H9 (cell line): ENCODE data around the gene EPB41L1. TPM values are rescaled to one million over a fixed set of nuclear protein-coding genes. Genes with fewer than 3 reads are reported as not detected.

Experiments used
- DNase-seq: peaks from one replicate; pipeline ENCODE4 v3.0.0-alpha.2; 2017
- H2AFZ ChIP-seq: one replicate; pipeline ENCODE4 v1.6.1; 2013; ENCODE audit warnings: mild to moderate bottlenecking, low read length, control low read depth, moderate library complexity
- H2AK5ac ChIP-seq: 2 replicates; pipeline ENCODE4 v1.6.1; 2013; ENCODE audit warnings: low read length, control low read depth, mixed read lengths; ENCODE audit not compliant: insufficient read length
- H2BK120ac ChIP-seq: one replicate; pipeline ENCODE4 v1.6.1; 2013; ENCODE audit warnings: low read depth, mild to moderate bottlenecking, low read length, control low read depth, inconsistent platforms; ENCODE audit not compliant: poor library complexity, severe bottlenecking
- H2BK12ac ChIP-seq: 2 replicates; pipeline ENCODE4 v1.6.1; 2013; ENCODE audit warnings: low read length, control low read depth, mixed read lengths, low read depth; ENCODE audit not compliant: insufficient read length
- H2BK15ac ChIP-seq: 2 replicates; pipeline ENCODE4 v1.6.1; 2013; ENCODE audit warnings: low read depth, low read length, control low read depth
- H2BK20ac ChIP-seq: one replicate; pipeline ENCODE4 v1.6.1; 2013; ENCODE audit warnings: low read depth, mild to moderate bottlenecking, low read length, control low read depth, inconsistent platforms; ENCODE audit not compliant: poor library complexity, severe bottlenecking
- H2BK5ac ChIP-seq: 2 replicates; pipeline ENCODE4 v1.6.1; 2013; ENCODE audit warnings: low read length, control low read depth, mixed read lengths; ENCODE audit not compliant: insufficient read length
- H3K14ac ChIP-seq: 2 replicates; pipeline ENCODE4 v1.6.1; 2013; ENCODE audit warnings: low read length, control low read depth; ENCODE audit not compliant: insufficient read depth
- H3K18ac ChIP-seq: 2 replicates; pipeline ENCODE4 v1.6.1; 2013; ENCODE audit warnings: low read depth, mild to moderate bottlenecking, mixed read lengths, low read length, control low read depth; ENCODE audit not compliant: insufficient read length
- H3K23ac ChIP-seq: 2 replicates; pipeline ENCODE4 v1.6.1; 2013; ENCODE audit warnings: low read length, control low read depth, mixed read lengths, low read depth; ENCODE audit not compliant: insufficient read length
- H3K23me2 ChIP-seq: 2 replicates; pipeline ENCODE4 v1.6.1; 2013; ENCODE audit warnings: low read depth, mild to moderate bottlenecking, mixed read lengths, low read length, control low read depth; ENCODE audit not compliant: insufficient read length, poor library complexity, severe bottlenecking
- H3K27ac ChIP-seq: 2 replicates; pipeline ENCODE4 v1.5.1; 2013; ENCODE audit warnings: low read length, control low read depth, mixed read lengths, low read depth; ENCODE audit not compliant: insufficient read length
- H3K27me3 ChIP-seq: 2 replicates; pipeline ENCODE4 v1.6.1; 2013; ENCODE audit warnings: low read length, control low read depth, inconsistent platforms; ENCODE audit not compliant: insufficient read depth
- H3K4ac ChIP-seq: 2 replicates; pipeline ENCODE4 v1.6.1; 2013; ENCODE audit warnings: low read depth, mild to moderate bottlenecking, control low read depth, inconsistent platforms, low read length, moderate library complexity
- H3K4me1 ChIP-seq: 2 replicates; pipeline ENCODE4 v1.6.1; 2013; ENCODE audit warnings: low read length, control low read depth, inconsistent platforms; ENCODE audit not compliant: insufficient read depth
- H3K4me2 ChIP-seq: 2 replicates; pipeline ENCODE4 v1.6.1; 2013; ENCODE audit warnings: low read length, control low read depth, mixed read lengths; ENCODE audit not compliant: insufficient read length, insufficient read depth
- H3K56ac ChIP-seq: 2 replicates; pipeline ENCODE4 v1.6.1; 2013; ENCODE audit warnings: low read depth, mild to moderate bottlenecking, mixed read lengths, low read length, control low read depth; ENCODE audit not compliant: insufficient read length
- H3K79me1 ChIP-seq: 2 replicates; pipeline ENCODE4 v1.6.1; 2013; ENCODE audit warnings: low read depth, mild to moderate bottlenecking, moderate library complexity, low read length, control low read depth, inconsistent platforms; ENCODE audit not compliant: insufficient read depth, poor library complexity, severe bottlenecking
- H3K79me2 ChIP-seq: 2 replicates; pipeline ENCODE4 v1.6.1; 2013; ENCODE audit warnings: low read length, control low read depth, inconsistent platforms; ENCODE audit not compliant: insufficient read depth
- H3K9ac ChIP-seq: 2 replicates; pipeline ENCODE4 v1.6.1; 2013; ENCODE audit warnings: low read length, control low read depth, mixed read lengths; ENCODE audit not compliant: insufficient read length; ENCODE audit errors: extremely low read depth
- H3K9me3 ChIP-seq: one replicate; pipeline ENCODE4 v1.6.1; 2013; ENCODE audit warnings: low read depth, low read length, inconsistent platforms; ENCODE audit not compliant: control insufficient read depth
- H3T11ph ChIP-seq: one replicate; pipeline ENCODE4 v1.6.1; 2013; ENCODE audit warnings: mild to moderate bottlenecking, low read length, control low read depth, inconsistent platforms
- H4K20me1 ChIP-seq: one replicate; pipeline ENCODE4 v1.6.1; 2013; ENCODE audit not compliant: control insufficient read depth, insufficient read length, insufficient read depth
- H4K5ac ChIP-seq: 2 replicates; pipeline ENCODE4 v1.6.1; 2013; ENCODE audit warnings: low read depth, mild to moderate bottlenecking, mixed read lengths, low read length, control low read depth; ENCODE audit not compliant: insufficient read length
- H4K8ac ChIP-seq: replicated peaks from 2 replicates; pipeline ENCODE4 v1.6.1; 2013; ENCODE audit warnings: low read length, control low read depth, mixed read lengths, low read depth; ENCODE audit not compliant: insufficient read length
- H4K91ac ChIP-seq: 2 replicates; pipeline ENCODE4 v1.6.1; 2013; ENCODE audit warnings: low read depth, mild to moderate bottlenecking, moderate library complexity, mixed read lengths, low read length, control low read depth; ENCODE audit not compliant: insufficient read length
- H3K27ac Mint-ChIP-seq, 3 experiments: 2 replicates in 2 of 3; 3 replicates in 1 of 3; pipeline ENCODE4 v1.8.0; 2020 to 2021; ENCODE audit warnings: mixed read lengths in 3 of 3, mild to moderate bottlenecking in 1 of 3, moderate library complexity in 1 of 3
- H3K27me3 Mint-ChIP-seq: 2 replicates; pipeline ENCODE4 v1.8.0; 2021; ENCODE audit warnings: low read depth, mild to moderate bottlenecking, moderate library complexity, mixed read lengths
- H3K36me3 Mint-ChIP-seq, 3 experiments: 2 replicates in 2 of 3; 3 replicates in 1 of 3; pipeline ENCODE4 v1.8.0; 2020 to 2021; ENCODE audit warnings: low read depth in 3 of 3, mixed read lengths in 3 of 3; ENCODE audit not compliant: insufficient read depth in 1 of 3
- H3K4me1 Mint-ChIP-seq, 2 experiments: 2 replicates each; pipeline ENCODE4 v1.8.0; 2020; ENCODE audit warnings: mixed read lengths in 2 of 2
- H3K4me3 Mint-ChIP-seq, 2 experiments: 2 replicates in 1 of 2; 3 replicates in 1 of 2; pipeline ENCODE4 v1.8.0; 2020 to 2021; ENCODE audit warnings: mild to moderate bottlenecking in 2 of 2, mixed read lengths in 2 of 2, moderate library complexity in 1 of 2
- H3K9me3 Mint-ChIP-seq, 2 experiments: 2 replicates in 1 of 2; 3 replicates in 1 of 2; pipeline ENCODE4 v1.8.0; 2020; ENCODE audit warnings: mild to moderate bottlenecking in 2 of 2, mixed read lengths in 2 of 2, moderate library complexity in 1 of 2
- WGBS: extraction: QIAGEN DNeasy Blood & Tissue Kit; methylation state at CpG from one replicate; pipeline ENCODE4 v1.1.7; 2013; ENCODE audit warnings: missing lambda C conversion rate, low lambda C conversion rate, mixed read lengths; ENCODE audit not compliant: insufficient read length; ENCODE audit errors: extremely low coverage; 5-methylcytosine and 5-hydroxymethylcytosine counted together
- total RNA-seq: library from RNA; stranded (reverse); gene quantifications from 2 replicates; pipeline ENCODE4 v1.2.1, GENCODE V29; 2021
- TF ChIP-seq, protein P1 (sequence below): fragments of 200-600 bp; sonication (generic); conservative IDR thresholded peaks from 3 replicates; pipeline ENCODE4 v1.8.0; 2021; ENCODE audit warnings: antibody characterized with exemption, mild to moderate bottlenecking

EPB41L1 gene
- total RNA-seq, 1 experiment from 2014 or later = 31.1 TPM

DNA sequence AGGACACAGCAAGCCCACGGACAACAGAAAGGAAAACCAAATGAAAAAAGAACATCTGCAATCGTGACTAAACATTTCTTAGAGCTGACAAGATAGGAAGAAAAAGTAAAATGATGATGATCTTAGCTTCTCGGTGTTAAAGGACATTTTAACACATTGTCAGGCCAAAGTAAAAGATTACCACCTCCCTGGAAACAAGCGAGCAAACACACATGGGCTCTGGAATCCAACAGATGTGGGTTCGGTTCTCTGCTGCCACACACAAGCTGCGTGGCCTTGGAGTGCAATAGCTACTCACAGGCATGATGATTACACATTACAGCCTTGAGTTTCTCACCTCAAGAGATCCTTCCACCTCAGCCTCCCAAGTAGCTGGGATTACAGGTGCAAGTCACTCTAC, 74.2 kb downstream of the EPB41L1 start:
- H3K4ac ChIP-seq = no peak overlapping the region
- no peak overlapping the region for H2AK5ac ChIP-seq
- H2BK12ac ChIP-seq = no peak overlapping the region
- no peak overlapping the region for H3K23ac ChIP-seq
- H3K27me3 Mint-ChIP-seq = peaks cover 2% of the 10 kb centered on the region
- no peak overlapping the region for H4K5ac ChIP-seq
- H3K4me2 ChIP-seq = no peak overlapping the region
- H3T11ph ChIP-seq = no peak overlapping the region
- no peak overlapping the region for H3K4me3 Mint-ChIP-seq
- no peak overlapping the region for H3K14ac ChIP-seq
- no peak overlapping the region for H3K27ac ChIP-seq
- no peak overlapping the region for H3K56ac ChIP-seq
- no peak overlapping the region for H2BK15ac ChIP-seq
- H3K18ac ChIP-seq = no peak overlapping the region
- no peak overlapping the region for H3K9ac ChIP-seq
- H3K9me3 ChIP-seq = no peaks in the 10 kb centered on the region
- no peak overlapping the region for H2BK5ac ChIP-seq
- TF ChIP-seq, protein P1, sequence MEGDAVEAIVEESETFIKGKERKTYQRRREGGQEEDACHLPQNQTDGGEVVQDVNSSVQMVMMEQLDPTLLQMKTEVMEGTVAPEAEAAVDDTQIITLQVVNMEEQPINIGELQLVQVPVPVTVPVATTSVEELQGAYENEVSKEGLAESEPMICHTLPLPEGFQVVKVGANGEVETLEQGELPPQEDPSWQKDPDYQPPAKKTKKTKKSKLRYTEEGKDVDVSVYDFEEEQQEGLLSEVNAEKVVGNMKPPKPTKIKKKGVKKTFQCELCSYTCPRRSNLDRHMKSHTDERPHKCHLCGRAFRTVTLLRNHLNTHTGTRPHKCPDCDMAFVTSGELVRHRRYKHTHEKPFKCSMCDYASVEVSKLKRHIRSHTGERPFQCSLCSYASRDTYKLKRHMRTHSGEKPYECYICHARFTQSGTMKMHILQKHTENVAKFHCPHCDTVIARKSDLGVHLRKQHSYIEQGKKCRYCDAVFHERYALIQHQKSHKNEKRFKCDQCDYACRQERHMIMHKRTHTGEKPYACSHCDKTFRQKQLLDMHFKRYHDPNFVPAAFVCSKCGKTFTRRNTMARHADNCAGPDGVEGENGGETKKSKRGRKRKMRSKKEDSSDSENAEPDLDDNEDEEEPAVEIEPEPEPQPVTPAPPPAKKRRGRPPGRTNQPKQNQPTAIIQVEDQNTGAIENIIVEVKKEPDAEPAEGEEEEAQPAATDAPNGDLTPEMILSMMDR = no peak
- H2BK20ac ChIP-seq = no peak overlapping the region
- H3K27ac Mint-ChIP-seq = no peak overlapping the region
- no CpG with 5 or more reads among the region's 6 CpGs for WGBS
- H3K36me3 Mint-ChIP-seq = no peaks in the 10 kb centered on the region; a peak in 1 of 7 replicates
- no peaks in the 10 kb centered on the region for H3K27me3 ChIP-seq
- DNase-seq = no peak
- H3K4me1 ChIP-seq = no peaks in the 10 kb centered on the region
- no peak overlapping the region for H4K91ac ChIP-seq
- no peaks in the 10 kb centered on the region for H3K4me1 Mint-ChIP-seq
- no peak overlapping the region for H2AFZ ChIP-seq
- H2BK120ac ChIP-seq = no peak overlapping the region
- H3K79me1 ChIP-seq = no peaks in the 10 kb centered on the region
- H3K9me3 Mint-ChIP-seq = no peaks in the 10 kb centered on the region
- no peaks in the 10 kb centered on the region for H3K23me2 ChIP-seq
- H4K20me1 ChIP-seq = no peaks in the 10 kb centered on the region
- no peak overlapping the region for H4K8ac ChIP-seq
- H3K79me2 ChIP-seq = no peaks in the 10 kb centered on the region
